ENCODE results near the gene IL1RN. TPM values are rescaled to one million over a fixed set of nuclear protein-coding genes. Genes with fewer than 3 reads are reported as not detected.

The IL1RN gene
- total RNA-seq, 1 experiment from 2014 or later: not detected

DNA sequence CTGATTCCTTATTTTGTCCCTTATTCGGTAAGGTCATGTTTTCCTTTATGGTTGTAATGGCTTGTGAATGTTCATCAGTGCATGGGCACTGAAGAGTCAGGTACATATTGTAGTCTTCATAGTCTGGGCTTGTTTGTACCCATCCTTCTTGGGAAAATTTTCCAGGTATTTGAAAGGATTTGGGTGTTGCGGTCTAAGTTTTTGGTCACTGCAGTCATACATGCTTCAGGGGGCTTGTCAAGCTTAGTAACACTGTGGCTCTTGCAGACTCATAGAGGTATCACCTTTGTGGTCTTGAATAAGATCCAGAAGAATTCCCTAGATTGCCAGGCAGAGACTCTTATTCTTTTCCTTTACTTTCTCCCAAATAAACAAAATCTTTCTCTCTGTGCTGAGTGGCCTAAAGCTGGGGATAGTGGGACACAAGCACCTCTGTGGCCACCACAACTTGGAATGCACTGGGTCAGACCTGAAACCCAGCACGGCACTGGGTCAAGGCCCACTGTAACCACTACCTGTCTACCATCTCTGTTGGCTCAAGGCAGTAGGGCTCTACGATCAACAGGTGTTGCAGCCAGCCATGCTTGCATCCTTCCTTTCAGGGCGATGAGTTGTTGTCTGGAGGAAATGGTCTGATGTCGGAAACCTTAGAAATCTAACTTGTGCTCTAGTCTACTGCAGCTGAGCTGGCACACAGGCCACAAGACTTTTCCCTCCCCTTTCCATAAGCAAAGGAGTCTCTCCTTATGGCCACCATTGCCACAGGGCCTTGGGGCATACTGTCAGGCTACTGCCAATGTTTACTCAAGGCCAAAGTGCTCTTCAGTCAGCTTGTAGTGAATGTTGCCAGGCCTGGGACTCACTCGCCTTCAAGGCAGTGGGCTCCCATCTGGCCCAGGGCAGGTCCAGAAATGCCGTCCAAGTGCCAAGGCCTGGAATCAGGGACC, 21.5 kb downstream of the IL1RN start:
- Histone ChIP-seq H3K4me3 (ENCODE audit: insufficient read depth, low read depth, low read length) (no peak overlapping the region), H3K36me3 (replicated peaks; ENCODE audit: control insufficient read depth, insufficient read depth, low read length) (no peaks in the 10 kb centered on the region), H3K27me3 (ENCODE audit: control insufficient read depth, insufficient read depth, low read length) (no peaks in the 10 kb centered on the region)
- DNase-seq: no peak

DNA sequence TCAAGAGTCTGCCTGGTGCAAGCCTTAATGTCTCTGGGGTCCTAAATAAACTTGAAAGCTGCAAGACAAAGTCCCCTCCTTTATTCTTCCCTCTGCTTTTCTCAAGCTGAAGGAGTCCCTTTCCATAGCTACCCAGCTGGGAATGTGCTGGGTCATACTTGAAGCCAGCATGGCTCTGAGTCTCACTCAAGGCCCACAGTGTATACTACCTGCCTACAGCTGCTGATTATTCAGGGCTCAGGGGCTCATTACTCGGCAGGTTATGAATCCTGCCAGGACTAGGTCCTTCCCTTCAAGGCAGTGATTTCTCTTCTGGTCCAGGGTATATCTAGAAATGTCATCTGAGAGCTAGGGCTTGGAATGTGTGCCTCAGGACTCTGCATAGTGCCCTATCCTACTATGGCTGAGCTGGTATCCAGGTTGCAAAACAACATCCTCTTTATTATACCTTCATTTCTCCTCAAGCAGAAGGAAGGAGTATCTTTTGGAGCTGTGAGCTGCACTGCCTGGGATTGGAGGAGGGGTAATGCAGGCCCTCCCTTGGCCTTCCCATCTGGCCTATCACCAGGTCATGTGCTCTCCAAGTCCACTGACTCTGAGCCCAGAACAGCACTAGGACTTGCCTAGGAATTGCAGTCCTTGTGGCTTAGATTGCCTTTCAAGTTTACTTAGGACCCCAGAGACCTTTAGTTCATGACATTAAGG, 22.3 kb downstream of the IL1RN start:
- no peak for DNase-seq
- Histone ChIP-seq H3K27me3 (ENCODE audit: control insufficient read depth, insufficient read depth, low read length) (no peaks in the 10 kb centered on the region; the same call in 1 of the 2 replicates), H3K4me3 (ENCODE audit: insufficient read depth, low read depth, low read length) (no peak overlapping the region), H3K36me3 (replicated peaks; ENCODE audit: control insufficient read depth, insufficient read depth, low read length) (no peaks in the 10 kb centered on the region)

DNA sequence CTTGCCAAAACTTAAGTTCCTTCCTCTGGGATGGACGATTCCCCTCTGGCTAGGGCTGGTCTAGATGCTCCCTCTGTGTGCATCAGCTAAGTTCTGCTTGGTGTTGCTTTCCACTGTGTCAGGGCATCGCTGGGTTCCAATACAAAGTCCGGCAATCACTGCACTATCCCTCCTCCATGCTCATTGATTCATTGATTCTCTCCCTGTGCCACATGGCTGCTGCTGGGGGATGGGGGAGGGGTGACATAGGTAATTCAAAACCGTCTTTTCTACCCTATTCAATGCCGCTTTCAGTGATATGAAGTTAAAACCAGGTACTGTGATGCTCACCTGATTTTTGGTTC, 22.8 kb downstream of the IL1RN start:
- Histone ChIP-seq H3K36me3 (replicated peaks; ENCODE audit: control insufficient read depth, insufficient read depth, low read length) (no peaks in the 10 kb centered on the region), H3K4me3 (ENCODE audit: insufficient read depth, low read depth, low read length) (no peak overlapping the region), H3K27me3 (ENCODE audit: control insufficient read depth, insufficient read depth, low read length) (no peaks in the 10 kb centered on the region; the same call in 1 of the 2 replicates)
- DNase-seq: no peak

DNA sequence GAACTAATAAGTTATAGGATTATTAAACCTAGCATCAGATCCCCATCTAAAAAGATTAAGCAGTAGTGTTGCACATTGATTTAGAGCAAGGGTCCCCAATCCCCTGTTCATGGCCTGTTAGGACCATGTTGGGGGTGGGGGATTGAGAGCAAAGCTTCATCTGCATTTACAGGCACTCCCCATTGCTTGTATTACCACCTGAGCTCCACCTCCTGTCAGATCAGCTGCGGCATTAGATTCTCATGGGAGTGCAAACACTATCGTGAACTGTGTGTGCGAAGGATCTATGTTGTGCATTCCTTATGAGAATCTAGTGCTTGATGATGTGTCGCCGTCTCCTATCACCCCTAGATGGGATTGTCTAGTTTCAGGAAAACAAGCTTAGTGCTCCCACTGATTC, 27.9 kb downstream of the IL1RN start:
- Histone ChIP-seq H3K4me3 (ENCODE audit: insufficient read depth, low read depth, low read length) (no peak overlapping the region), H3K36me3 (replicated peaks; ENCODE audit: control insufficient read depth, insufficient read depth, low read length) (no peaks in the 10 kb centered on the region), H3K27me3 (ENCODE audit: control insufficient read depth, insufficient read depth, low read length) (peaks cover 14% of the 10 kb centered on the region)
- DNase-seq: no peak

DNA sequence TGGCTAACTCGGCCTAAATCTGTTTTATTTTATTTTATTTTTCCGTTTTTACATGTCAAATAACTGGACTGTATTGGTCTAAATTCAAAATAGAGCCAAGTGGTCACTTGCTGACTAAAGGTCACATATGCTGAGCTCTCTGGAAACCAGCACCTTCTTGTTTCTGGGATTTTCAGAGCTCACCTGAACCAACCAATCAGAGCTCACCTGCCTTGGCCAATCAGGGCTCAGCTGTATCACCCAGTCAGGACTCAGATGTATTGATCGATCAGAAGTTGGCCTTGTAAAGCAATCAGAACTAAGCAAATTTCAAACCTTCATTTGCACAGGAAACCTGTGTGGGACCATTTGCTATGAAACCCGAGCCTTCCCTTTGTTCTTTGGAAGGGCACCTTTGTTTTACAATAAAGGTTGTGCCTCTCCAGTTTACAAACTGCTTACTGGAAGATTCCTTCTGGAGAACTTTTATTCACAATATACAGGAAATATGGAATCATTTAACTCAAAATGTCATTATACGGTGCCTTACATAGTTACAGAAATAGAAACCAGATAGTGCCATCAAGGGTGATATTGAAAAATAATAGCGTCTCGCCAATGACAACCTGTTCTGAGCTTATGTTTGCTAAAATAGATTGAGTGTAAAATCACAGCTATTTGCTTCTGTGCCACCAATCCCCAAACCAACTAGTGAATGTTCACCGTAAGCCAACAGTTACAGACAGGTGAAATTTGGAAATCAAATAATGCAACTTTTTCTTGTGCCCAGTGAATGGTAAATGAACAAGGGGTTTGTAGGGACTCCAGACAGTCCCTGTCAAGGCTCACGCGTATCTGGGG, 29.1 kb downstream of the IL1RN start:
- peak overlapping the region; percentile 37 for H3K4me3 ChIP-seq (ENCODE audit: insufficient read depth, low read depth, low read length)
- peak; percentile 69 for DNase-seq
- H3K36me3 ChIP-seq (replicated peaks; ENCODE audit: control insufficient read depth, insufficient read depth, low read length): no peaks in the 10 kb centered on the region
- H3K27me3 ChIP-seq (ENCODE audit: control insufficient read depth, insufficient read depth, low read length): peaks cover 14% of the 10 kb centered on the region

DNA sequence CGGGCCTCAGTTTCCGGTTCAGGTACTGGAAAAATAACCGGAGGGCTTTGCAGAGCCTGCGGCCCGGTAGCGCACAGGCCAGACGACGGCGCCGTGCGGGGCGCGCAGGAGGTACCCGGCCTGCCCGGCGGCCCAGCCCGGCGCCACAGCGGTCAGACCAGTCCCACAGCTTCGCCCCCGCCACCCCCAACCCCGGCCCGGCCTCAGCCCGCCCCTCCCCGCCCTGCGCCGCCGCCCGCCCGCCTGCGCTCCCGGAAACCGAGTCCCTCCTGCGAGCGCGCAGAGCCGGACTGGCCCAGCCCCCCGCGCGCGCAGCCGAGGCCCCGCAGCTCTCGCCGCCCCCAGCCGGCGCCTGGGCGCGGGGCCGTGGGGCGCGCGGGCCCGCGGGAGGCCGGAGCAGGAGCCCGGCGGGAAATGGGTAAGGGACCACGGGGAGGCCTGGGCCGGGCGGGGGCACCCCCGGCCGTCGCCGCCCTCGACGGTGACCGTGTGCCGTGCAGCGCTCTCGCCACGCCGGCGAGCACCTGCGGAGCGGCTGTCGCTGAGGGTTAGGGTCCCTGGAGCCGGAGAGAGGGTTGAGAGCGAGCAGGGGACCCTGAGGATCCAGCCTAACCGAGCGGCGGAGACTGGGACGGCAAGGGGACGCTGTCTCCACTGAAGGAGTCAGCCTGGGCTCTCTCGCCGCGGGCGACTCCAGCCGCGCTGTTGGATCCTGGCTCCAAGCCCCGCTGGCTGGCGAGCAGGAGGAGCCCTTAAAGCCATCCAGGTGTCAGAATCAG, 29.9 kb downstream of the IL1RN start:
- no peaks in the 10 kb centered on the region for H3K36me3 ChIP-seq (replicated peaks; ENCODE audit: control insufficient read depth, insufficient read depth, low read length)
- peak; percentile 92 for DNase-seq
- H3K4me3 ChIP-seq (ENCODE audit: insufficient read depth, low read depth, low read length): peak overlapping the region; percentile 55
- H3K27me3 ChIP-seq (ENCODE audit: control insufficient read depth, insufficient read depth, low read length): peaks cover 14% of the 10 kb centered on the region

DNA sequence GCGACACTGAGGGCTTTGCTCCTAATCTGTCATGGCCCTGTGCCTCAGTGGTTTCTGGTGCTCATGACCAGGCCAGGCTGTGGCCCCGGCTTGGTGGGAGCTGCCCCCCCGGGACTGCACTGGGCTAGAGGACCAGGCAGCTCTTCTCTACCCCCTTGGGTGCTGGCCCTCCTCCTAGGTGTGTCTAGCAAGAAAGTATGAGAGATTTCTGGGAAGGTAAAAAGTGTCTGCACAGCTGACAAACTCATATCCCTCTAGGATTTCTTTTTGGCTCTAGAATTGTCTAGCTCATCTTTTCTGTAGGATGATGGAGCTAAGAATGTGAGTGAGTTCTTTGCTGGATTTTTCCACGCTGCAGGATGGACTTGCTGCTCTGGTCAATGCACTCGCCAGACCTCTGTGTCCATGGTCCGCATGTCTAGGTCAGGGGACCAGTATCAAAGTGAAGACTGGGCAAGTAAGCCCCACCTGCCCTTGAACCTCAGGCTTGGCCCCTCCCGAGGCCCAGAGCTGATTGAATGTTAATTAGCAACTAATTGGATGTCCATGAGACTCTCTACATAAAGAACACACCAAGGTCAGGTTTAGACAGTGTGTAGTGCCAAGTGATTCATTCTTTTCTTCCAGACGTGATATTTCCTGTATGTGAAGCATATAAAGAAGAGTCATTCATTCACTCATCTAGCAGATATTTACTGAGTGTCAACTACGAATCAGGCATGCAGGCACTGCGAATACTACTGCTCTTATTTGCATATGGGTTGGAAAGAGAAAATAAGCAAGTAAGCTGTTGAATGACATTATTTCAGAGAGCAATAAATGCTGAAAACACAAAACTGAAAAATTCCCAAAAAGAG, 30.7 kb downstream of the IL1RN start:
- Histone ChIP-seq H3K4me3 (ENCODE audit: insufficient read depth, low read depth, low read length) (peak overlapping the region; percentile 55), H3K36me3 (replicated peaks; ENCODE audit: control insufficient read depth, insufficient read depth, low read length) (no peaks in the 10 kb centered on the region), H3K27me3 (ENCODE audit: control insufficient read depth, insufficient read depth, low read length) (peaks cover 14% of the 10 kb centered on the region)
- DNase-seq: no peak

DNA sequence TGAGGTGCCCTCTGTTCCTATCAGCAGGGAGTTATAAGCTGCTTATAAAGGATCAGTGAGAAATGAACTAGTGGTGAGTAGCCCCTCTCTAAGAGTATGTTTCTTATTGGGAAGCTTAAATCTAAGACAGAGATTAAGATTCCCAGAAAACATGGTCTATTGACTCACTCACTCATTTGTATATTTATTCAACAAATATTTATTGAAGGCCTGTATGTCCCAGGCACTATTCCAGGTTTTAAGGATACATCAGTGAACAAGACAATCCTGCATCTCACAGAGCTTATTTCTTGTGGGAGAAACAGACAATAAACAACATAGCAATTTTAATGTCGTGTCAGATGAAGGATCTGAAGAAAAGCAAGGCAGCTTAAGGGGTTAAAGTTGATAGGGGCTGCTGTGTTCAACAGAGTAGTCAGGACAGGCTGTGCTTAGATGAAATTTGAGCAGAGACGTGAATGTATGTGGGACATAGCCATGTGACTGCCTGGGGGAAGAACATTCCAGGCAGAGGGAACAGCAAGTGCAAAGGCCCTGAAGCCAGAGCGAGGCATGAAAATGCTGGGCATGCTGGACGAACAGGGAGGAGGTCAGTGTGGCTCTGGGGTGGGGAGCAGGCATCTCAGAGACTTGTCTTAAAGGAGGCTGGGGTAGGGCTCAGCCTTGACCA, 31.6 kb downstream of the IL1RN start:
- DNase-seq: no peak
- peaks cover 14% of the 10 kb centered on the region for H3K27me3 ChIP-seq (ENCODE audit: control insufficient read depth, insufficient read depth, low read length)
- no peaks in the 10 kb centered on the region for H3K36me3 ChIP-seq (replicated peaks; ENCODE audit: control insufficient read depth, insufficient read depth, low read length)
- H3K4me3 ChIP-seq (ENCODE audit: insufficient read depth, low read depth, low read length): no peak overlapping the region

DNA sequence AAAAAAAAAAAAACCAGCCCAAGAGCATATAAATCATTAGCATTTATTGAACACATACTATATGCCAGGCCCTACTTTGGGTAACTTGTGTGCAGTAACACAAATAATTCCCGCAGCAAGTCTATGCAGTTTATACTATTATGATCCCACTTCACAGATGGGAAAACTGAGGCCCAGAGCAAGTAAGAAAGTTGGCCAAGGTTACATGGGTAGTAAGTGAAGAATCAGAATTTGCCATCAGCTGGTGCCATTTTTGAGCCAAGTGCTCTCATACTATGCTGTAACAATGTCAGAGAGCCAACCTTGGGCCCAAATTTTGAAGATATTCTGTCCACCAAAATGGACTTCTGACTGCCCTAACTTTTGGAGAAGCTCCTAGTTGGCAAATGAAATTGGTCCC, 32.9 kb downstream of the IL1RN start:
- DNase-seq: no peak
- no peak overlapping the region for H3K4me3 ChIP-seq (ENCODE audit: insufficient read depth, low read depth, low read length)
- H3K36me3 ChIP-seq (replicated peaks; ENCODE audit: control insufficient read depth, insufficient read depth, low read length): no peaks in the 10 kb centered on the region
- peaks cover 14% of the 10 kb centered on the region for H3K27me3 ChIP-seq (ENCODE audit: control insufficient read depth, insufficient read depth, low read length)

DNA sequence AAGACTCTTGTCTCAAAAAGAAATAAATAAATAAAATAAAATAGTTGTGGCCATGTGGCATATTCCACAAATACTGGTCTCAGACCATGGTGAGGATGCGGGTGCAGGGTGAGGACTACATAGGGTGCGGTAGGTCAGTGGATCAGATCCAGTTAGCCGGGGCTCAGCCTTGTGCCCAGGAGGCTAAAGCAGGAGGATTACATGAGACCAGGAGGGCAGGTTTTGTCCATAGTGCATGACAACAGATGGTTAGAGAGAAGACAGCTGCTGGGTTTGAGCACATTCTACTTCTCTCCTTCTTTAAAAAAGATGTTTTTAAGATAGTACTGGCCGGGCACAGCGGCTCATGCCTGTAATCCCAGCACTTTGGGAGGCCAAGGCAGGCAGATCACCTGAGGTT, 33.6 kb downstream of the IL1RN start:
- H3K4me3 ChIP-seq (ENCODE audit: insufficient read depth, low read depth, low read length): no peak overlapping the region
- DNase-seq: peak; percentile 8
- H3K27me3 ChIP-seq (ENCODE audit: control insufficient read depth, insufficient read depth, low read length): peaks cover 14% of the 10 kb centered on the region
- H3K36me3 ChIP-seq (replicated peaks; ENCODE audit: control insufficient read depth, insufficient read depth, low read length): no peaks in the 10 kb centered on the region

DNA sequence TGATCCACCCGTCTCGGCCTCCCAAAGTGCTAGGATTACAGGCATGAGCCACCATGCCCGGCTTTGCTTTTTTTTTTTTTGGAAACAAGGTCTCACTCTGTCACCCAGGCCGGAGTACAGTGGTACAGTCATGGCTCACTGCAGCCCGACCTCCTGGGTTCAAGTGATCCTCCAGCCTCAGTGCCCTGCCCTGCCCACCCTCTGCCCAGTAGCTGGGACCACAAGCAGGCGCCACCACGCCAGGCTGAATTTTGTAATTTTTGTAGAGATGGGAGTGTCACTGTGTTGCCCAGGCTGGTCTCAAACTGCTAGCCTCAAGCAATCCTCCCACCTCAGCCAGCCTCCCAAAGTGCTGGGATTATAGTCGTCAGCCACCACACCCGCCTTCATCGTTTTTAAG, 34.8 kb downstream of the IL1RN start:
- H3K4me3 ChIP-seq (ENCODE audit: insufficient read depth, low read depth, low read length): no peak overlapping the region
- H3K27me3 ChIP-seq (ENCODE audit: control insufficient read depth, insufficient read depth, low read length): peaks cover 11% of the 10 kb centered on the region
- no peaks in the 10 kb centered on the region for H3K36me3 ChIP-seq (replicated peaks; ENCODE audit: control insufficient read depth, insufficient read depth, low read length)
- no peak for DNase-seq

DNA sequence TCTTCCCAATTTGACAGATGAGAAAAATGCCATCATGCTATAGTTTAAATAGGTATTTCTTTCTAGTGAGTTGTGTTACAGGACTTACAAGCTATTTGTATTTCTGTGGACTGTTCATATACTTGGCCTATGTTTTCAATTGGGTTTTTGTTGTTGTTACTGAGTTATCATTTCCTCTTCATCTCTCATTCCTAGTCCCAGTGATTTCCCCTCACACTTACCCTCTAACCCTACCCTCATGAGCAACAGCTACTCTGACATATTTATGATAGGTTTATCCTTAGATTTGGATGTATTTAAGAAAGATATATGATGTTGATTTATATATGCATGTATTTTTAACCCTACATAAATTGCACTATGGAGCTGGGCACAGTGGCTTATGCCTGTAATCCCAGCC, 35.5 kb downstream of the IL1RN start:
- peaks cover 6% of the 10 kb centered on the region for H3K27me3 ChIP-seq (ENCODE audit: control insufficient read depth, insufficient read depth, low read length)
- no peak for DNase-seq
- no peak overlapping the region for H3K4me3 ChIP-seq (ENCODE audit: insufficient read depth, low read depth, low read length)
- no peaks in the 10 kb centered on the region for H3K36me3 ChIP-seq (replicated peaks; ENCODE audit: control insufficient read depth, insufficient read depth, low read length)
